HL-60 (cell line): ENCODE results near the gene IL17D.

Experiments used
- GABPA ChIP-seq: IDR thresholded peaks from 2 replicates; pipeline ENCODE4 v1.6.1; 2012; ENCODE audit warnings: low read depth
- POLR2AphosphoS5 ChIP-seq: IDR thresholded peaks from 2 replicates; pipeline ENCODE4 v1.6.1; 2012; ENCODE audit warnings: low read depth
- SPI1 ChIP-seq: IDR thresholded peaks from 2 replicates; pipeline ENCODE4 v1.6.1; 2012; ENCODE audit warnings: low read depth, mild to moderate bottlenecking, borderline replicate concordance
- TF ChIP-seq, protein P1 (sequence below): IDR thresholded peaks from one replicate; pipeline ENCODE4 v1.5.1; 2011; ENCODE audit warnings: low read length, control low read depth, inconsistent platforms; ENCODE audit not compliant: insufficient read depth
- TF ChIP-seq, protein P2 (sequence below): IDR thresholded peaks from 2 replicates; pipeline ENCODE4 v1.6.1; 2012; ENCODE audit warnings: low read depth; ENCODE audit not compliant: insufficient replicate concordance

DNA sequence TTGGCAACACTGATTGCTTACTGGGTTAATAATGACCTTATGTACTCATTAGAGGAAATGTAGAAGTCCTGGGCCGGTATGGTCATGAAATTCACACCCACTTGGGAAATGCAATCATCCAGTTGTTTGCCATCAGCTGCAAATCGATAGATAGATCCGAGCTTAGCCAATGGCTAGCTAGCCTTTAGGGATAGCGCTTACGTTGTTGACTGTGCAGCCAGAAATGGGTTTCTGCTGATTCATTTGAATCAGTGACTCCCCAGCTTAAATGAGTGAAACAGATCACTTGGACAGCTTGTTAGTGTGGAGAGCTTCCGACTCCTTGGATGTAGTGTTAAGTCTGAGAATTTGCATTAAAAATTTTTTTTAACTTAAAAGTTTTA is 11.8 kb downstream of the IL17D start:
- TF ChIP-seq, protein P1, sequence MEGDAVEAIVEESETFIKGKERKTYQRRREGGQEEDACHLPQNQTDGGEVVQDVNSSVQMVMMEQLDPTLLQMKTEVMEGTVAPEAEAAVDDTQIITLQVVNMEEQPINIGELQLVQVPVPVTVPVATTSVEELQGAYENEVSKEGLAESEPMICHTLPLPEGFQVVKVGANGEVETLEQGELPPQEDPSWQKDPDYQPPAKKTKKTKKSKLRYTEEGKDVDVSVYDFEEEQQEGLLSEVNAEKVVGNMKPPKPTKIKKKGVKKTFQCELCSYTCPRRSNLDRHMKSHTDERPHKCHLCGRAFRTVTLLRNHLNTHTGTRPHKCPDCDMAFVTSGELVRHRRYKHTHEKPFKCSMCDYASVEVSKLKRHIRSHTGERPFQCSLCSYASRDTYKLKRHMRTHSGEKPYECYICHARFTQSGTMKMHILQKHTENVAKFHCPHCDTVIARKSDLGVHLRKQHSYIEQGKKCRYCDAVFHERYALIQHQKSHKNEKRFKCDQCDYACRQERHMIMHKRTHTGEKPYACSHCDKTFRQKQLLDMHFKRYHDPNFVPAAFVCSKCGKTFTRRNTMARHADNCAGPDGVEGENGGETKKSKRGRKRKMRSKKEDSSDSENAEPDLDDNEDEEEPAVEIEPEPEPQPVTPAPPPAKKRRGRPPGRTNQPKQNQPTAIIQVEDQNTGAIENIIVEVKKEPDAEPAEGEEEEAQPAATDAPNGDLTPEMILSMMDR = no peak
- TF ChIP-seq POLR2AphosphoS5 (no peak), SPI1 (no peak), GABPA (no peak)
- TF ChIP-seq, protein P2, sequence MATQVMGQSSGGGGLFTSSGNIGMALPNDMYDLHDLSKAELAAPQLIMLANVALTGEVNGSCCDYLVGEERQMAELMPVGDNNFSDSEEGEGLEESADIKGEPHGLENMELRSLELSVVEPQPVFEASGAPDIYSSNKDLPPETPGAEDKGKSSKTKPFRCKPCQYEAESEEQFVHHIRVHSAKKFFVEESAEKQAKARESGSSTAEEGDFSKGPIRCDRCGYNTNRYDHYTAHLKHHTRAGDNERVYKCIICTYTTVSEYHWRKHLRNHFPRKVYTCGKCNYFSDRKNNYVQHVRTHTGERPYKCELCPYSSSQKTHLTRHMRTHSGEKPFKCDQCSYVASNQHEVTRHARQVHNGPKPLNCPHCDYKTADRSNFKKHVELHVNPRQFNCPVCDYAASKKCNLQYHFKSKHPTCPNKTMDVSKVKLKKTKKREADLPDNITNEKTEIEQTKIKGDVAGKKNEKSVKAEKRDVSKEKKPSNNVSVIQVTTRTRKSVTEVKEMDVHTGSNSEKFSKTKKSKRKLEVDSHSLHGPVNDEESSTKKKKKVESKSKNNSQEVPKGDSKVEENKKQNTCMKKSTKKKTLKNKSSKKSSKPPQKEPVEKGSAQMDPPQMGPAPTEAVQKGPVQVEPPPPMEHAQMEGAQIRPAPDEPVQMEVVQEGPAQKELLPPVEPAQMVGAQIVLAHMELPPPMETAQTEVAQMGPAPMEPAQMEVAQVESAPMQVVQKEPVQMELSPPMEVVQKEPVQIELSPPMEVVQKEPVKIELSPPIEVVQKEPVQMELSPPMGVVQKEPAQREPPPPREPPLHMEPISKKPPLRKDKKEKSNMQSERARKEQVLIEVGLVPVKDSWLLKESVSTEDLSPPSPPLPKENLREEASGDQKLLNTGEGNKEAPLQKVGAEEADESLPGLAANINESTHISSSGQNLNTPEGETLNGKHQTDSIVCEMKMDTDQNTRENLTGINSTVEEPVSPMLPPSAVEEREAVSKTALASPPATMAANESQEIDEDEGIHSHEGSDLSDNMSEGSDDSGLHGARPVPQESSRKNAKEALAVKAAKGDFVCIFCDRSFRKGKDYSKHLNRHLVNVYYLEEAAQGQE = no peak
